Measurements from ENCODE around the gene TNS1. TPM values are rescaled to one million over a fixed set of nuclear protein-coding genes. Genes with fewer than 3 reads are reported as not detected.

Gene TNS1
- total RNA-seq, 4 donors from 2014 or later, result 461 to 648 (median 565) TPM

DNA sequence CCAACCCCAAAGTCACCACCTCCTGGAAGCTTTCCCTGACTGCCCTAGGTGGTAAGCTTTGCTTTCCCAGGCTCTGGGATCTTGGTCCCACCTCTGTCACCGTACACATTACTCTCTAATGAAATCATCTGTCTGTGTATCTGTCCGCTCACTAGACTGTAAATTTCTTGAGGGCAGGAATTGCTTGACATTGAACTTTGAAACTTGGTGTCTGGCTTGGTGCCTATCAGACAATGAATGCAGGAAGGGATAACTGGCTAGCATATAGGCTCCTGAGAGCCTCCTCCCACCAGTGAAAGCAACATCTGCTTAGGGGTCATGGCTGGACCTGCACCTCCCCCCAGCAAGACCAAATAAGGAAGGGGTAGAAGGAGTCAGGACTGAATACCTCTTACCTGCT is 155.7 kb downstream of the TNS1 start:
- Histone ChIP-seq H3K9me3 (peaks cover 0 to 5% (median 0%) of the 10 kb centered on the region in 4 donors), H3K27me3 (no peaks in the 10 kb centered on the region), H3K27ac (peak overlapping the region in 3 of 4 donors; percentile 7 to 89 (median 83)), H3K36me3 (peaks cover 0 to 59% (median 14%) of the 10 kb centered on the region in 3 donors), H3K4me3 (no peak overlapping the region), H3K4me1 (peaks cover 4 to 93% (median 37%) of the 10 kb centered on the region in 4 donors)
- TF ChIP-seq POLR2A (IDR thresholded peaks at IDR 0.05), result no peak
- no peak for TF ChIP-seq EP300 (IDR thresholded peaks at IDR 0.05)
- TF ChIP-seq, protein P1, sequence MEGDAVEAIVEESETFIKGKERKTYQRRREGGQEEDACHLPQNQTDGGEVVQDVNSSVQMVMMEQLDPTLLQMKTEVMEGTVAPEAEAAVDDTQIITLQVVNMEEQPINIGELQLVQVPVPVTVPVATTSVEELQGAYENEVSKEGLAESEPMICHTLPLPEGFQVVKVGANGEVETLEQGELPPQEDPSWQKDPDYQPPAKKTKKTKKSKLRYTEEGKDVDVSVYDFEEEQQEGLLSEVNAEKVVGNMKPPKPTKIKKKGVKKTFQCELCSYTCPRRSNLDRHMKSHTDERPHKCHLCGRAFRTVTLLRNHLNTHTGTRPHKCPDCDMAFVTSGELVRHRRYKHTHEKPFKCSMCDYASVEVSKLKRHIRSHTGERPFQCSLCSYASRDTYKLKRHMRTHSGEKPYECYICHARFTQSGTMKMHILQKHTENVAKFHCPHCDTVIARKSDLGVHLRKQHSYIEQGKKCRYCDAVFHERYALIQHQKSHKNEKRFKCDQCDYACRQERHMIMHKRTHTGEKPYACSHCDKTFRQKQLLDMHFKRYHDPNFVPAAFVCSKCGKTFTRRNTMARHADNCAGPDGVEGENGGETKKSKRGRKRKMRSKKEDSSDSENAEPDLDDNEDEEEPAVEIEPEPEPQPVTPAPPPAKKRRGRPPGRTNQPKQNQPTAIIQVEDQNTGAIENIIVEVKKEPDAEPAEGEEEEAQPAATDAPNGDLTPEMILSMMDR (IDR thresholded peaks at IDR 0.05), result no peak
- no peak for DNase-seq (ENCODE audit: low spot score in 2 of 2)
- WGBS, 2 donors, result 82 to 91% methylated on average over 2 of the region's 2 CpGs

DNA sequence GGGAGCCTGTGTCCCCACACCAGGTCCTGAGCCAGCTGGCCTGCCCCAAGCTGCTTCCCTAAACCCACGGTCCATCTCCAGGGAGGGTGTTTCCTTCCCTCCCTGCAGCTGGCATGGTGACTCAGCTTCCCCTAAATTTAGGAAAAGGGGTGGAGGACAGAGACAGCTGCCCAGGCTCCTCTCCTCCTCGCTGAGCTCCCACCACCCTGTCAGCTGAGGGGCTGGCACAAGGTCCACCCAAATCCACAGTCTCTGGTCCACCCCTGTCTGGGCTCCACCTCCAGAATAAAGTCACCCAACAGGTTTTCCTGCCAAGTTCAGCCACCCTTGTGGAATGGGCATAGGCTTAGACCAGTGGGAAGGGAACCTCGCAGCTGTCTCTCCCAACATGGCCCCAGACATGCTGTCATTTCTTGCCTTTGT is 156.5 kb downstream of the TNS1 start:
- no peak for DNase-seq (ENCODE audit: low spot score in 2 of 2)
- Histone ChIP-seq H3K27ac (peak overlapping the region in 3 of 4 donors; percentile 1 to 89 (median 83)), H3K36me3 (peaks cover 0 to 62% (median 14%) of the 10 kb centered on the region in 3 donors), H3K27me3 (no peaks in the 10 kb centered on the region), H3K4me3 (no peak overlapping the region), H3K4me1 (peaks cover 4 to 93% (median 32%) of the 10 kb centered on the region in 4 donors), H3K9me3 (peaks cover 0 to 5% (median 0%) of the 10 kb centered on the region in 4 donors)
- TF ChIP-seq, protein P1 (IDR thresholded peaks at IDR 0.05), result no peak
- TF ChIP-seq POLR2A (IDR thresholded peaks at IDR 0.05) (no peak), EP300 (IDR thresholded peaks at IDR 0.05) (peak in 1 of 2 donors; percentile 61)
- WGBS, 2 donors, result 84 to 87% methylated on average over 3 of the region's 3 CpGs

DNA sequence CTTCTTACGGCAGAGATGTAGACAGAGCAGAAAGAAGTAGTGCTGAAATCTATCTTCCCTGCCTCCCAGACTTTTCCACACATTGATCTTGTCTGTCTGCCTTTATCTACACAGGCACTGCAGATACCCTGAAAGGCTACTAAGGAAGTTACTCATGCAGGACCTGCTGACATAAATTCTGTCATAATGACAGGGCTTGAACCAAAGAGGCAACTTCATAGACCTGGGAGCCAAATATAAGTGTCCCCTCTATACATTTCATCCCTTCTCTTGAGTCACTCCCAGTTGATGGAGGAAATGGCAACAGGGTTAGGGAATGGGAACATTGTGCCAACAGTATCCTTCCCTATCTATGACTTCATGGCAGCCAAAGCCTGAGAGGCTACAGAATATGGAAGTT is 157.5 kb downstream of the TNS1 start:
- H3K27ac ChIP-seq, result peak overlapping the region in 2 of 4 donors; percentile 15 to 89
- no peak overlapping the region for H3K4me3 ChIP-seq
- H3K27me3 ChIP-seq, result no peaks in the 10 kb centered on the region
- no peak for TF ChIP-seq EP300 (IDR thresholded peaks at IDR 0.05)
- TF ChIP-seq POLR2A (IDR thresholded peaks at IDR 0.05), result no peak
- TF ChIP-seq, protein P1 (IDR thresholded peaks at IDR 0.05), result no peak
- DNase-seq (ENCODE audit: low spot score in 2 of 2), result no peak
- 94 to 95% methylated on average over 1 of the region's 1 CpG for WGBS, 2 donors
- H3K9me3 ChIP-seq, result peaks cover 0 to 5% (median 0%) of the 10 kb centered on the region in 4 donors
- peaks cover 0 to 62% (median 14%) of the 10 kb centered on the region in 3 donors for H3K36me3 ChIP-seq
- peaks cover 0 to 93% (median 30%) of the 10 kb centered on the region in 4 donors for H3K4me1 ChIP-seq

DNA sequence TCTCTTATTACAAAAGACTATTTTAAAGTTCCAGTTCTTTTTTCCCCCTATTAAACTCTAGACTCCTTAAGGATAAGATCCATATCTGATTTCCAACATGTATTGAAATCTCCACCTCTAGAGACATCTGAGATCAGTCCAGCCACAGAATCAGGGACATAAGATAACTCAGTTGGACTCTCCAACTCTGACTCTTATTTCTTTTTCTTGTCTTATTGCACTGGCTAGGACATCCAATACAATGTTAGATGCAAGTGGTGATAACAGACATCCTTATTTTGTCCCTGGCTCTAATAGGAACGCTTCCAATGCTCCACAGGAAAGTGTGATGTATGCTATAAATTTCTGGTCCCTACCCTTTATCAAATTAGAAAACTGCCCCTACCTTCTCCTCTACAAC is 158.1 kb downstream of the TNS1 start:
- peaks cover 0 to 93% (median 30%) of the 10 kb centered on the region in 4 donors for H3K4me1 ChIP-seq
- TF ChIP-seq EP300 (IDR thresholded peaks at IDR 0.05) (no peak), POLR2A (IDR thresholded peaks at IDR 0.05) (no peak)
- TF ChIP-seq, protein P1 (IDR thresholded peaks at IDR 0.05), result no peak
- H3K27me3 ChIP-seq, result no peaks in the 10 kb centered on the region
- H3K4me3 ChIP-seq, result no peak overlapping the region
- no peak for DNase-seq (ENCODE audit: low spot score in 2 of 2)
- WGBS, 2 donors, result 91 to 95% methylated on average over 1 of the region's 1 CpG
- peaks cover 0 to 62% (median 14%) of the 10 kb centered on the region in 3 donors for H3K36me3 ChIP-seq
- H3K27ac ChIP-seq, result peak overlapping the region in 1 of 4 donors; percentile 86
- peaks cover 0 to 5% (median 0%) of the 10 kb centered on the region in 4 donors for H3K9me3 ChIP-seq

DNA sequence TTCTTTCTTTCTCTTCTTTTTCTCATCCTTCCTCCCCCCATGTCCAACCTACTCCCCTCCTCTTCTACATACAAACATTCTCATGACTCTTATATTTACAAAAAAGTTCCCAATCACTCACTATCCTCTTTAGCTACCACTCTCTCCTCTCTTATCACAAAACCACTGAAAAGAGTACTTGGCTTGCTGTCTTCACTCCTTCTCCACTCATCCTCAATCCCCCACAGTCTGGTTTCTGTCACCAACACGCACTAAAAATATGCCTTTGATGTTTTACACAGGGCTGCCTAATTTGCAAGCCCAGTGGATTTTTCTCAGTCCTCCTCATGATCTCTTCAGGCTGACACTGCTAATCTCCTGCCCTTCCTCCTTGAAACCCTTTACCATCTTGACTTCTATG is 159.5 kb downstream of the TNS1 start:
- H3K27me3 ChIP-seq, result no peaks in the 10 kb centered on the region
- H3K27ac ChIP-seq, result peak overlapping the region in 2 of 4 donors; percentile 32 to 86
- TF ChIP-seq, protein P1 (IDR thresholded peaks at IDR 0.05), result no peak
- TF ChIP-seq EP300 (IDR thresholded peaks at IDR 0.05) (no peak), POLR2A (IDR thresholded peaks at IDR 0.05) (no peak)
- H3K4me3 ChIP-seq, result no peak overlapping the region
- peaks cover 0 to 54% (median 14%) of the 10 kb centered on the region in 3 donors for H3K36me3 ChIP-seq
- DNase-seq (ENCODE audit: low spot score in 2 of 2), result no peak
- WGBS, 2 donors, result 50 to 57% methylated on average over 1 of the region's 1 CpG
- peaks cover 0 to 93% (median 36%) of the 10 kb centered on the region in 4 donors for H3K4me1 ChIP-seq
- peaks cover 0 to 5% (median 0%) of the 10 kb centered on the region in 4 donors for H3K9me3 ChIP-seq

All from tibial nerve (tissue), 4 donors.